ENCODE results near the gene GPATCH8. TPM values are rescaled to one million over a fixed set of nuclear protein-coding genes. Genes with fewer than 3 reads are reported as not detected.

GPATCH8 gene
- total RNA-seq, 1 experiment from 2014 or later = 51.5 TPM

DNA sequence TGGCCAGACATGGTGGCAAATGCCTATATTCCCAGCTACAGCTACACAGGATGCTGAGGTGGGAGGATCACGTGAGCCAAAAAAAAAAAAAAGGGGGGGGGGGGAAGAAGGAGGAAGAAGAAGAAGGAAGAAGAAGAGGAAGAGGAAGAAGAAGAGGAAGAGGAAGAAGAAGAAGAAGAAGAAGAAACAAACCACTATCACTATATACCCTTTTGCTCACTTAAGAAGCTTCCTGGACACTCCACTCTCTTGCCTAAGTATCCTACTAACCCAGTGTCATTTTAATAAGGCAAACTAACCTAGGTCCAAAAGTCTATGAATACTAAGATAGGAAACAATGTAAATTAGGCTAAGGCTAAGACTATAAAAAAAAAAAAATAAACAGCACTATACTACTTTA lies 54.8 kb downstream of the GPATCH8 start:
- WGBS (ENCODE audit: extremely low coverage, insufficient read length, low lambda C conversion rate) = no CpG with 5 or more reads among the region's 1 CpG

More for the DNA sequence above, 54.8 kb downstream of the GPATCH8 start:
- Histone ChIP-seq H3K79me2 (ENCODE audit: insufficient read depth, low read length) (no peaks in the 10 kb centered on the region; the same call in 1 of the 2 replicates), H2AK5ac (ENCODE audit: insufficient read length, low read length) (no peak overlapping the region), H4K8ac (replicated peaks; ENCODE audit: insufficient read length, low read depth, low read length) (no peak overlapping the region), H4K91ac (ENCODE audit: insufficient read length, low read depth, low read length) (no peak overlapping the region), H3K4me2 (ENCODE audit: insufficient read depth, insufficient read length, low read length) (no peak overlapping the region), H2BK12ac (ENCODE audit: insufficient read length, low read depth, low read length) (no peak overlapping the region), H2BK120ac (ENCODE audit: low read depth, low read length, poor library complexity, severe bottlenecking) (no peak overlapping the region), H3K23ac (ENCODE audit: insufficient read length, low read depth, low read length) (no peak overlapping the region), H3K4ac (ENCODE audit: low read depth, low read length) (no peak overlapping the region), H2BK15ac (ENCODE audit: low read depth, low read length) (no peak overlapping the region), H3K4me1 (ENCODE audit: insufficient read depth, low read length) (no peaks in the 10 kb centered on the region), H3K9ac (ENCODE audit: extremely low read depth, insufficient read length, low read length) (no peak overlapping the region), H3K18ac (ENCODE audit: insufficient read length, low read depth, low read length) (no peak overlapping the region), H3K27ac (ENCODE audit: insufficient read length, low read depth, low read length) (no peak overlapping the region), H4K20me1 (ENCODE audit: control insufficient read depth, insufficient read depth, insufficient read length) (no peaks in the 10 kb centered on the region), H3K23me2 (ENCODE audit: insufficient read length, low read depth, low read length, poor library complexity, severe bottlenecking) (no peaks in the 10 kb centered on the region), H3T11ph (ENCODE audit: low read length) (no peak overlapping the region), H3K14ac (ENCODE audit: insufficient read depth, low read length) (no peak overlapping the region), H4K5ac (ENCODE audit: insufficient read length, low read depth, low read length) (no peak overlapping the region), H2BK20ac (ENCODE audit: low read depth, low read length, poor library complexity, severe bottlenecking) (no peak overlapping the region), H2BK5ac (ENCODE audit: insufficient read length, low read length) (no peak overlapping the region), H3K27me3 (ENCODE audit: insufficient read depth, low read length) (no peaks in the 10 kb centered on the region), H3K56ac (ENCODE audit: insufficient read length, low read depth, low read length) (no peak overlapping the region), H3K79me1 (ENCODE audit: insufficient read depth, low read depth, low read length, poor library complexity, severe bottlenecking) (peaks cover 2% of the 10 kb centered on the region), H3K9me3 (ENCODE audit: control insufficient read depth, low read depth, low read length) (no peaks in the 10 kb centered on the region), H2AFZ (ENCODE audit: low read length) (no peak overlapping the region)
- Mint-ChIP-seq H3K36me3 (ENCODE audit: insufficient read depth in 1 of 3, low read depth in 3 of 3) (peaks cover 0 to 1% (median 0%) of the 10 kb centered on the region in 3 experiments; a peak in 1 of 7 replicates), H3K9me3 (no peaks in the 10 kb centered on the region), H3K27me3 (ENCODE audit: low read depth) (no peaks in the 10 kb centered on the region), H3K27ac (no peak overlapping the region), H3K4me1 (peaks cover 8 to 14% of the 10 kb centered on the region in 2 experiments), H3K4me3 (no peak overlapping the region)
- no peak for DNase-seq
- TF ChIP-seq, protein P1, sequence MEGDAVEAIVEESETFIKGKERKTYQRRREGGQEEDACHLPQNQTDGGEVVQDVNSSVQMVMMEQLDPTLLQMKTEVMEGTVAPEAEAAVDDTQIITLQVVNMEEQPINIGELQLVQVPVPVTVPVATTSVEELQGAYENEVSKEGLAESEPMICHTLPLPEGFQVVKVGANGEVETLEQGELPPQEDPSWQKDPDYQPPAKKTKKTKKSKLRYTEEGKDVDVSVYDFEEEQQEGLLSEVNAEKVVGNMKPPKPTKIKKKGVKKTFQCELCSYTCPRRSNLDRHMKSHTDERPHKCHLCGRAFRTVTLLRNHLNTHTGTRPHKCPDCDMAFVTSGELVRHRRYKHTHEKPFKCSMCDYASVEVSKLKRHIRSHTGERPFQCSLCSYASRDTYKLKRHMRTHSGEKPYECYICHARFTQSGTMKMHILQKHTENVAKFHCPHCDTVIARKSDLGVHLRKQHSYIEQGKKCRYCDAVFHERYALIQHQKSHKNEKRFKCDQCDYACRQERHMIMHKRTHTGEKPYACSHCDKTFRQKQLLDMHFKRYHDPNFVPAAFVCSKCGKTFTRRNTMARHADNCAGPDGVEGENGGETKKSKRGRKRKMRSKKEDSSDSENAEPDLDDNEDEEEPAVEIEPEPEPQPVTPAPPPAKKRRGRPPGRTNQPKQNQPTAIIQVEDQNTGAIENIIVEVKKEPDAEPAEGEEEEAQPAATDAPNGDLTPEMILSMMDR (conservative IDR thresholded peaks at IDR 0.05) = no peak
